ENCODE measurements around the gene LRRN2.
"Not testable (repeated sequence)": the region's sequence is repeated elsewhere in the genome, so short reads cannot be mapped to it uniquely, and the experiment has no call there.

Gene LRRN2

DNA sequence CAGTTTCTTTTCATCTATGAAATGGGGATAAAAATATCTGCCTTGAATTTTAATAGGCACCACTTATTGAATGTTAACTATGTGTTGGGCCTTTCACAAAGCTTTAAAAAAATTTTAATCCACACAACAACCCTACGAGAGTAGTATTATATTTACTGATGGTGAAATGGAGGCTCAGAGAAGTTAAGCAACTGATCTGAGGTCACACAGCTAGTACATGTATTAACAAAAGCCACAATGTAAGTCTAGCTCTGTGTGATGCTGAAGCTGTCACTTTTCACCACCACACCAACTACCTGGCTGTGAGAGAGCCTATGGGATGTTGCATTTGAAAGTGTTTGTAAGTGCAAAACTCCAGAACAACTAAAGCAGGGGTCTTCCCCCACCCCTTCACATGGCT is 44.1 kb downstream of the LRRN2 start:
- in situ Hi-C loops (cut with HindIII; ENCODE audit: low sequenced_read_pairs), result no loop called here
- H3K4me3 ChIP-seq (ENCODE audit: low read depth, low read length), result no peak overlapping the region
- no peak for DNase-seq (ENCODE audit: low read depth, low spot score)
- TF ChIP-seq, protein P1, sequence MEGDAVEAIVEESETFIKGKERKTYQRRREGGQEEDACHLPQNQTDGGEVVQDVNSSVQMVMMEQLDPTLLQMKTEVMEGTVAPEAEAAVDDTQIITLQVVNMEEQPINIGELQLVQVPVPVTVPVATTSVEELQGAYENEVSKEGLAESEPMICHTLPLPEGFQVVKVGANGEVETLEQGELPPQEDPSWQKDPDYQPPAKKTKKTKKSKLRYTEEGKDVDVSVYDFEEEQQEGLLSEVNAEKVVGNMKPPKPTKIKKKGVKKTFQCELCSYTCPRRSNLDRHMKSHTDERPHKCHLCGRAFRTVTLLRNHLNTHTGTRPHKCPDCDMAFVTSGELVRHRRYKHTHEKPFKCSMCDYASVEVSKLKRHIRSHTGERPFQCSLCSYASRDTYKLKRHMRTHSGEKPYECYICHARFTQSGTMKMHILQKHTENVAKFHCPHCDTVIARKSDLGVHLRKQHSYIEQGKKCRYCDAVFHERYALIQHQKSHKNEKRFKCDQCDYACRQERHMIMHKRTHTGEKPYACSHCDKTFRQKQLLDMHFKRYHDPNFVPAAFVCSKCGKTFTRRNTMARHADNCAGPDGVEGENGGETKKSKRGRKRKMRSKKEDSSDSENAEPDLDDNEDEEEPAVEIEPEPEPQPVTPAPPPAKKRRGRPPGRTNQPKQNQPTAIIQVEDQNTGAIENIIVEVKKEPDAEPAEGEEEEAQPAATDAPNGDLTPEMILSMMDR (IDR thresholded peaks at IDR 0.05; ENCODE audit: low read depth, low read length), result no peak

- in situ Hi-C loops (cut with HindIII; ENCODE audit: low sequenced_read_pairs), result no loop called here
- TF ChIP-seq, protein P1 (IDR thresholded peaks at IDR 0.05; ENCODE audit: low read depth, low read length), result no peak
- no peak overlapping the region for H3K4me3 ChIP-seq (ENCODE audit: low read depth, low read length)
- DNase-seq (ENCODE audit: low read depth, low spot score), result no peak
These were observed 45.0 kb downstream of the LRRN2 start for GRCh38 chr1:204640578-204640977.

DNA sequence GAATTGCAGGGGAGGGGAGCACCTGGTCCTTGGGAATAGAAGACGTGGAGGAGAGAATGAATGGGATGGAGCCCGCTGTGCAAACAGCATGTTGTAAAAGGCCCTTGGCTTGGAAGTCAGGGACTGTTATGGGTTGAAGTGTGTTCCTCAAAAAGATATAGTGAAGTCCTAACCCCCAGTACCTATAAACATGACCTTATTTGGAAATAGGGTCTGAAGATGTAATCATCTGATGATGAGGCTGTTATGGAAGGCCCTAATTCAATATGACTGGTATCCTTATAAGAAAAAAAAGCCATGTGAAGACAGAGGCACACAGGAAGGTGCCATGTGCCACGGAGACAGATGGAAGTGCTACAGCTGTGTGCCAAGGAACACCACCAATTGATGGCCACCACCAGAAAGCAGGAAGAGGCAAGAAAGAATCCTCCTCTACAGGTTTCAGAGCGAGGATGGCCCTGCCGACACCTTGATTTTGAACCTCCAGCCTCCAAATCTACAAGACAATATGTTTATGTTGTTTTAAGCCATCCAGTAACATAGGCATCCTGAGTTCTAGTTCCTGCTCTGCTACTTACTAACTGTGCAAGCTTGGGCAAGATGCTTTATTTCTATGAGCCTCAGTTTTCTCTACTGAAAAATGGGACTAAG is 51.2 kb downstream of the LRRN2 start:
- in situ Hi-C loops (cut with HindIII; ENCODE audit: low sequenced_read_pairs), result no loop called here
- TF ChIP-seq, protein P1 (IDR thresholded peaks at IDR 0.05; ENCODE audit: low read depth, low read length), result no peak
- no peak overlapping the region for H3K4me3 ChIP-seq (ENCODE audit: low read depth, low read length)
- DNase-seq (ENCODE audit: low read depth, low spot score), result no peak

- TF ChIP-seq, protein P1 (IDR thresholded peaks at IDR 0.05; ENCODE audit: low read depth, low read length), result no peak
- in situ Hi-C loops (cut with HindIII; ENCODE audit: low sequenced_read_pairs), result no loop called here
- H3K4me3 ChIP-seq (ENCODE audit: low read depth, low read length), result no peak overlapping the region
- DNase-seq (ENCODE audit: low read depth, low spot score), result no peak
These were observed 51.9 kb downstream of the LRRN2 start for GRCh38 chr1:204633665-204634064.

DNA sequence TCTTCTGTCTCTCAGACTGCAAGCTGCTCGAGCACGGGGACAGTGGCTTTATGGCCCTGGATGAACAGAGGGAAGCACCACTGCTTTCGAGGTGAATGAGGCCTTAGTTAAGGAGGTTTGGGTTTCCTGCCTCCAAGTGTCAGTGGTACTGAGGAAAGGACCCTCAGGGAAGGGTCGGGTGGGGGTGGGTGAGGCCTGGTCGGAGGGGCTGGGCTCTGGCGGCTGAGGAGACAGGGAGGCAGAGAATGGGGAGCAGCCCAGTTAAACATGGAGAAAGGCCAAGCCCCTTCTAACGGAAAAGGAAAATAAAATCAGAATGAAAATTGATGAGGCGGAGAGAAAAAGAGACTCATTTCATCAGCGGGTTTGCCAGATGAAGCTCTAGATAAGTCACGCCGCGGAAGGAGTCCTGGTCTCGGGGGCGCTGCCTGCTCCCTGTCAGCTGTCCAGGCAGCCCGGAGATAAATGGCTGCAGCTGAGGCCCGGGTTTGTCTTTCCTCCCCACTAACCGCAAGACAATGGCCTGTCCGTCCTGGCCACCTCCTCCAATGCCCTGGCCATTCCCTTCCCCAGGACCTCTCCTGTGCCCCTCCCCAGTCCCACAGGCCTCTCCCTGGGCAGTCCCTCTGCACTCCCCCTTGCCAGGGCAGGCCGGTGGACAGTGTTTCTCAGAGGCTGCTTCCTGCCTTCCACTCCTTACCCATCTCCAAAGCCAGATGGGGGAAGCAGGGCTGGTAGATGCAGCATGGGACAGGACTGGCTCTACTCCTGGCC is 55.2 kb downstream of the LRRN2 start:
- H3K4me3 ChIP-seq (ENCODE audit: low read depth, low read length), result no peak overlapping the region
- no peak for DNase-seq (ENCODE audit: low read depth, low spot score)
- TF ChIP-seq, protein P1 (IDR thresholded peaks at IDR 0.05; ENCODE audit: low read depth, low read length), result no peak
- in situ Hi-C loops (cut with HindIII; ENCODE audit: low sequenced_read_pairs), result no loop called here

GRCh38 chr1:204629459-204629858 is 56.1 kb downstream of the LRRN2 start:
- DNase-seq (ENCODE audit: low read depth, low spot score); in situ Hi-C loops (cut with HindIII; ENCODE audit: low sequenced_read_pairs); H3K4me3 ChIP-seq (ENCODE audit: low read depth, low read length): not testable (repeated sequence)

- in situ Hi-C loops (cut with HindIII; ENCODE audit: low sequenced_read_pairs), result no loop called here
These were observed 56.7 kb downstream of the LRRN2 start for GRCh38 chr1:204628868-204629267.

More at GRCh38 chr1:204628868-204629267, 56.7 kb downstream of the LRRN2 start:
- DNase-seq (ENCODE audit: low read depth, low spot score), result no peak
- H3K4me3 ChIP-seq (ENCODE audit: low read depth, low read length), result no peak overlapping the region
- TF ChIP-seq, protein P1 (IDR thresholded peaks at IDR 0.05; ENCODE audit: low read depth, low read length), result no peak

Data from astrocyte of the spinal cord (primary cell).